CD4-positive, alpha-beta T cell (primary cell): ENCODE results near the gene ZCCHC2. TPM values are rescaled to one million over a fixed set of nuclear protein-coding genes. Genes with fewer than 3 reads are reported as not detected.

Experiments
- ATAC-seq: fragments of 200-7000 bp; cut with Tn5 transposase; one replicate; pipeline ENCODE4 v1.10.0; 2022; ENCODE audit warnings: mild to moderate bottlenecking; ENCODE audit not compliant: poor library complexity
- CTCF ChIA-PET: fragments of 350-600 bp; sonication (Branson Sonifier 250); formaldehyde crosslinking; loops from one replicate; lab custom pipeline; 2021; ENCODE audit warnings: antibody characterized with exemption, inconsistent platforms; lab: Charles Lee
- POLR2A ChIA-PET: fragments of 350-600 bp; sonication (Branson Sonifier 250); formaldehyde crosslinking; loops from one replicate; lab custom pipeline; 2021; ENCODE audit warnings: antibody characterized with exemption, inconsistent platforms; lab: Charles Lee
- DNase-seq, 14 experiments: peaks; one replicate each; pipeline ENCODE4 v3.0.0-alpha.2; 2013 to 2020; ENCODE audit warnings: mixed read lengths in 2 of 14
- H3K27ac ChIP-seq, 2 donors: one replicate each; pipeline versions ENCODE4 v1.5.1 to v1.7.0; 2013; ENCODE audit warnings: low read length in 2 of 2, low read depth in 1 of 2, mild to moderate bottlenecking in 1 of 2
- H3K27me3 ChIP-seq, 2 experiments: 1 replicate in 1 of 2; 2 replicates in 1 of 2; pipeline versions ENCODE4 v1.6.1 to v1.7.0; 2013; ENCODE audit warnings: low read length in 2 of 2, control low read depth in 1 of 2, mild to moderate bottlenecking in 1 of 2, moderate library complexity in 1 of 2; ENCODE audit not compliant: insufficient read depth in 2 of 2, control insufficient read depth in 1 of 2
- H3K36me3 ChIP-seq: one replicate; pipeline ENCODE4 v1.6.1; 2013; ENCODE audit warnings: low read length, control low read depth; ENCODE audit not compliant: insufficient read depth
- H3K4me1 ChIP-seq: one replicate; pipeline ENCODE4 v1.6.1; 2013; ENCODE audit warnings: low read length, control low read depth; ENCODE audit not compliant: insufficient read depth
- H3K4me3 ChIP-seq: one replicate; pipeline ENCODE4 v1.5.1; 2013; ENCODE audit warnings: mild to moderate bottlenecking, low read length, moderate library complexity
- H3K9me3 ChIP-seq, 2 experiments: 1 replicate in 1 of 2; 2 replicates in 1 of 2; pipeline versions ENCODE4 v1.6.1 to v1.7.0; 2013; ENCODE audit warnings: low read length in 2 of 2, mild to moderate bottlenecking in 2 of 2, control low read depth in 1 of 2, moderate library complexity in 1 of 2; ENCODE audit not compliant: control insufficient read depth in 1 of 2, insufficient read depth in 1 of 2
- H3K27ac Mint-ChIP-seq: one replicate; pipeline ENCODE4 v1.8.0; 2020; ENCODE audit warnings: mixed read lengths
- H3K27me3 Mint-ChIP-seq: one replicate; pipeline ENCODE4 v1.8.0; 2021; ENCODE audit warnings: mixed read lengths
- H3K36me3 Mint-ChIP-seq: one replicate; pipeline ENCODE4 v1.8.0; 2021; ENCODE audit warnings: low read depth, mixed read lengths
- H3K4me1 Mint-ChIP-seq: one replicate; pipeline ENCODE4 v1.8.0; 2021; ENCODE audit warnings: low read depth, mixed read lengths
- H3K4me3 Mint-ChIP-seq: one replicate; pipeline ENCODE4 v1.8.0; 2020; ENCODE audit warnings: mild to moderate bottlenecking, mixed read lengths
- H3K9me3 Mint-ChIP-seq: one replicate; pipeline ENCODE4 v1.8.0; 2020; ENCODE audit warnings: mixed read lengths
- CTCF ChIP-seq: fragments of 200-600 bp; IDR thresholded peaks from one replicate; pipeline ENCODE4 v1.8.0; 2022; ENCODE audit warnings: antibody characterized with exemption, mild to moderate bottlenecking
- intact Hi-C, 2 experiments: fragments of 100-400 bp; cut with DNase I in 1 of 2; cut with micrococcal nuclease in 1 of 2; formaldehyde crosslinking; loops; one replicate each; pipeline versions ENCODE4 v1.15.1 to v1.9.0; 2023 to 2025; cut with DNase I, micrococcal nuclease
- total RNA-seq, 174 experiments: library from RNA in 2 of 174; stranded (reverse) in 2 of 174; gene quantifications; one replicate each; pipeline ENCODE4 v1.2.3 and lab custom pipeline; 2021 to 2026

Gene ZCCHC2
- total RNA-seq, 2 experiments from 2014 or later, result 85.0 to 85.4 TPM

GRCh38 chr18:62617793-62618591 is 95.2 kb downstream of the ZCCHC2 start:
- no peak for DNase-seq
- ATAC-seq, result no peak
- no peak overlapping the region for H3K4me3 Mint-ChIP-seq
- ChIA-PET POLR2A (no interaction called here), CTCF (no interaction called here)
- no peak overlapping the region for H3K27ac Mint-ChIP-seq
- no peaks in the 10 kb centered on the region for H3K9me3 Mint-ChIP-seq
- Histone ChIP-seq H3K27me3 (peaks cover 0 to 4% of the 10 kb centered on the region in 2 experiments), H3K36me3 (no peaks in the 10 kb centered on the region), H3K4me3 (no peak overlapping the region), H3K9me3 (no peaks in the 10 kb centered on the region), H3K4me1 (no peaks in the 10 kb centered on the region), H3K27ac (no peak overlapping the region)
- H3K36me3 Mint-ChIP-seq, result no peaks in the 10 kb centered on the region
- H3K4me1 Mint-ChIP-seq, result no peaks in the 10 kb centered on the region
- no peak for TF ChIP-seq CTCF
- peaks cover 22% of the 10 kb centered on the region for H3K27me3 Mint-ChIP-seq
- intact Hi-C loops, result no loop called here

GRCh38 chr18:62618735-62619134 is 95.9 kb downstream of the ZCCHC2 start:
- intact Hi-C loops, result no loop called here
- TF ChIP-seq CTCF, result no peak
- DNase-seq, result no peak
- ChIA-PET CTCF (interaction anchor here (0.7 kb wide), 1 partner anchor 328 kb away, joined by 3 read pairs; no protein-coding TSS in a partner anchor), POLR2A (no interaction called here)
- no peak overlapping the region for H3K4me3 Mint-ChIP-seq
- H3K4me1 ChIP-seq, result no peaks in the 10 kb centered on the region
- H3K9me3 ChIP-seq, result no peaks in the 10 kb centered on the region
- no peak overlapping the region for H3K27ac ChIP-seq
- no peak overlapping the region for H3K27ac Mint-ChIP-seq
- no peak for ATAC-seq
- no peaks in the 10 kb centered on the region for H3K36me3 ChIP-seq
- H3K27me3 ChIP-seq, result peaks cover 0 to 4% of the 10 kb centered on the region in 2 experiments
- H3K4me3 ChIP-seq, result no peak overlapping the region
- H3K9me3 Mint-ChIP-seq, result no peaks in the 10 kb centered on the region
- H3K4me1 Mint-ChIP-seq, result no peaks in the 10 kb centered on the region
- H3K27me3 Mint-ChIP-seq, result peaks cover 25% of the 10 kb centered on the region
- no peaks in the 10 kb centered on the region for H3K36me3 Mint-ChIP-seq

- Mint-ChIP-seq H3K9me3 (no peaks in the 10 kb centered on the region), H3K4me3 (no peak overlapping the region), H3K27ac (no peak overlapping the region), H3K36me3 (no peaks in the 10 kb centered on the region), H3K4me1 (no peaks in the 10 kb centered on the region), H3K27me3 (peaks cover 13% of the 10 kb centered on the region)
- Histone ChIP-seq H3K9me3 (no peaks in the 10 kb centered on the region), H3K36me3 (no peaks in the 10 kb centered on the region), H3K4me3 (no peak overlapping the region), H3K4me1 (no peaks in the 10 kb centered on the region), H3K27ac (no peak overlapping the region), H3K27me3 (no peaks in the 10 kb centered on the region)
- ChIA-PET CTCF (interaction anchor here (0.7 kb wide), 1 partner anchor 113 kb away, joined by 3 read pairs; no protein-coding TSS in a partner anchor), POLR2A (interaction anchor here (0.7 kb wide), 1 partner anchor 17 kb away, joined by 3 read pairs; no protein-coding TSS in a partner anchor)
- intact Hi-C loops, result no loop called here
- no peak for TF ChIP-seq CTCF
- DNase-seq (no peak), ATAC-seq (no peak)
Observed at GRCh38 chr18:62621546-62621945, 98.7 kb downstream of the ZCCHC2 start.
